ENCODE measurements around the gene SIGLEC15. TPM values are rescaled to one million over a fixed set of nuclear protein-coding genes. Genes with fewer than 3 reads are reported as not detected.
"Not testable (repeated sequence)": the region's sequence is repeated elsewhere in the genome, so short reads cannot be mapped to it uniquely, and the experiment has no call there.

The SIGLEC15 gene
- total and polyA plus RNA-seq, 4 donors = 0.04 to 0.91 (median 0.68) TPM

DNA sequence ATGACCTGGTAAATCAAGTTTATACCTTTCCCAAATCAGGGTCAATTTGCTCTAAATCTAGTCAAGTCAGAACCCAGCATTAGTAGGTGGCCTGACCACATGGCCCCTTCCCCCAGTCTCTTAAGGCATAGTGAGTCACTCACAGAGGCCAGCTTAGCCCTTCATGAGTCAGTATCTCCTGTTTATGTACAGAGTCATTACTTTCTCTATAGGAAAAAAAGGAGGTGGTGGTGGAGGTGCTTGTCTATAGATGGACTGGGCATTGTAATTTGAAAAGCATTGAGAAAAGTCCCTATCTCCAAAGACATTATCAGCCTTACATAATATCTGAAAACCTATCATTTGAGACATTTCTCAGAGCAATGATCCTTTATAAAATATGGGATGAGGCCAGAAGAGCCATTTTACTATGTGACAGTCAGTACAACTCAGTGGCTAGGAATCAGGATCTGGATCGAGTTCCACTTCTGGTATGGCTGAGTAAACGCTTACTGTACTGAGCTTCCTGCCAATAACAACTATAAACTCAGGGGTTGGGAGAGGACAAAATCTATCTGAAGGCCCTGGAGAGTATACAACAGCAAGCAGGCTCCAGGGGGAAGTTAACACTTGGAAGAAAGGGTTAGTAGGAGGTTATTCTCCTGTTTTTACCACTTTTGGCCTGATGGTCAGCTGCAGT, 22.5 kb upstream of the SIGLEC15 start:
- WGBS, 2 donors = 64 to 82% methylated on average over 2 of the region's 2 CpGs
- Histone ChIP-seq H3K9me3 (ENCODE audit: control insufficient read depth in 4 of 4, insufficient read depth in 3 of 4, low read length in 3 of 4) (peaks cover 0 to 4% (median 1%) of the 10 kb centered on the region in 4 donors), H3K9ac (ENCODE audit: insufficient read depth in 1 of 2, low read length in 2 of 2) (no peak overlapping the region), H3K4me1 (ENCODE audit: control insufficient read depth in 5 of 5, insufficient read depth in 5 of 5, low read length in 5 of 5) (no peaks in the 10 kb centered on the region), H3K4me3 (no peak overlapping the region), H3K27me3 (ENCODE audit: control insufficient read depth in 3 of 3, insufficient read depth in 3 of 3, low read length in 2 of 3) (no peaks in the 10 kb centered on the region), H3K36me3 (ENCODE audit: control insufficient read depth in 4 of 4, insufficient read depth in 4 of 4, low read length in 4 of 4) (no peaks in the 10 kb centered on the region), H3K27ac (ENCODE audit: low read depth in 1 of 2, low read length in 1 of 2) (no peak overlapping the region)
- ATAC-seq (ENCODE audit: insufficient read depth, low FRiP score) = no peak
- DNase-seq = no peak
- TF ChIP-seq, protein P1, sequence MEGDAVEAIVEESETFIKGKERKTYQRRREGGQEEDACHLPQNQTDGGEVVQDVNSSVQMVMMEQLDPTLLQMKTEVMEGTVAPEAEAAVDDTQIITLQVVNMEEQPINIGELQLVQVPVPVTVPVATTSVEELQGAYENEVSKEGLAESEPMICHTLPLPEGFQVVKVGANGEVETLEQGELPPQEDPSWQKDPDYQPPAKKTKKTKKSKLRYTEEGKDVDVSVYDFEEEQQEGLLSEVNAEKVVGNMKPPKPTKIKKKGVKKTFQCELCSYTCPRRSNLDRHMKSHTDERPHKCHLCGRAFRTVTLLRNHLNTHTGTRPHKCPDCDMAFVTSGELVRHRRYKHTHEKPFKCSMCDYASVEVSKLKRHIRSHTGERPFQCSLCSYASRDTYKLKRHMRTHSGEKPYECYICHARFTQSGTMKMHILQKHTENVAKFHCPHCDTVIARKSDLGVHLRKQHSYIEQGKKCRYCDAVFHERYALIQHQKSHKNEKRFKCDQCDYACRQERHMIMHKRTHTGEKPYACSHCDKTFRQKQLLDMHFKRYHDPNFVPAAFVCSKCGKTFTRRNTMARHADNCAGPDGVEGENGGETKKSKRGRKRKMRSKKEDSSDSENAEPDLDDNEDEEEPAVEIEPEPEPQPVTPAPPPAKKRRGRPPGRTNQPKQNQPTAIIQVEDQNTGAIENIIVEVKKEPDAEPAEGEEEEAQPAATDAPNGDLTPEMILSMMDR (IDR thresholded peaks at IDR 0.05; ENCODE audit: control extremely low read depth, extremely low read depth) = no peak

DNA sequence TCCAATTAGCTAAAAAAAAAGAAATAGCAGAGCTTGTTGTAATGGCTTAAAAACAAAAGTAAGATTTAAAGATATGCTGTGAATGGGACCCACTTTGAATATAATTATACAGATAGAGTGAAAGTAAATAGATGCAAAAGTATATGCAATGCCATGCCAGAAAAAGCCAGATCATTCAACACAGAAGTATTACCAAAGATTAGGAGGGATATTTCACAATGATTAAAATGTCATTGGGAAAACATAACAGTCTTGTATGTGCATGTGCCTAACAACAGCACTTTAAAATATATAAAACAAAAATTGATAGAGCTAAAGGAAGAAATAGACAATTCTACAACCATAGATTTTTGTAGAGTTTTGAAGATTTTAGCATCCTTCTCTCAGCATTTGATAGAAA, 19.9 kb upstream of the SIGLEC15 start:
- Histone ChIP-seq H3K9me3 (ENCODE audit: control insufficient read depth in 4 of 4, insufficient read depth in 3 of 4, low read length in 3 of 4) (peaks cover 0 to 4% (median 1%) of the 10 kb centered on the region in 4 donors), H3K4me3 (no peak overlapping the region), H3K27me3 (ENCODE audit: control insufficient read depth in 3 of 3, insufficient read depth in 3 of 3, low read length in 2 of 3) (no peaks in the 10 kb centered on the region), H3K9ac (ENCODE audit: insufficient read depth in 1 of 2, low read length in 2 of 2) (no peak overlapping the region), H3K4me1 (ENCODE audit: control insufficient read depth in 5 of 5, insufficient read depth in 5 of 5, low read length in 5 of 5) (no peaks in the 10 kb centered on the region), H3K27ac (ENCODE audit: low read depth in 1 of 2, low read length in 1 of 2) (no peak overlapping the region), H3K36me3 (ENCODE audit: control insufficient read depth in 4 of 4, insufficient read depth in 4 of 4, low read length in 4 of 4) (no peaks in the 10 kb centered on the region)
- no peak for DNase-seq
- TF ChIP-seq, protein P1 (IDR thresholded peaks at IDR 0.05; ENCODE audit: control extremely low read depth, extremely low read depth) = no peak
- ATAC-seq (ENCODE audit: insufficient read depth, low FRiP score) = no peak

DNA sequence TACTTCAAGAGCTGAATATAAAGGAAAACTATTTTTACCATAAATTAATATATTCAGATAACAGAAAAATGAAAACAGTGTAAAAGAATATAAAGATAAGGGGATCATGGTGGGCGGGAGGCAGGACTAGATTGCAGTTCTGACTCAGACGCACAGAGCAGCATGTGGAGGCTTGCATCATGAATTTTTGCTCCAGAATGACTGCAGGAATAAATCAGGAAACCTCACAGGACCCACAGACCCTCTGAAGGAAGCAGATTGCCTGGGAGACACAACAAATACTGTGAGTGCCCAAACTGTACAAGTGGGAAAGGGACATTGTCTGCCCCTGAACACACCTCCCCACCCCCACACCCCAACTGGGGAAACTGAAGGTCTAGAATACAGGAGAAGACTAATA, 19.2 kb upstream of the SIGLEC15 start:
- no peak overlapping the region for H3K9ac ChIP-seq (ENCODE audit: insufficient read depth in 1 of 2, low read length in 2 of 2)
- TF ChIP-seq, protein P1 (IDR thresholded peaks at IDR 0.05; ENCODE audit: control extremely low read depth, extremely low read depth) = no peak
- ATAC-seq (ENCODE audit: insufficient read depth, low FRiP score) = no peak
- no peak overlapping the region for H3K27ac ChIP-seq (ENCODE audit: low read depth in 1 of 2, low read length in 1 of 2)
- no peak for DNase-seq
- H3K4me1 ChIP-seq (ENCODE audit: control insufficient read depth in 5 of 5, insufficient read depth in 5 of 5, low read length in 5 of 5) = no peaks in the 10 kb centered on the region
- 41 to 62% methylated on average over 2 of the region's 2 CpGs for WGBS, 2 donors
- no peak overlapping the region for H3K4me3 ChIP-seq
- H3K36me3 ChIP-seq (ENCODE audit: control insufficient read depth in 4 of 4, insufficient read depth in 4 of 4, low read length in 4 of 4) = no peaks in the 10 kb centered on the region
- H3K9me3 ChIP-seq (ENCODE audit: control insufficient read depth in 4 of 4, insufficient read depth in 3 of 4, low read length in 3 of 4) = peaks cover 0 to 4% (median 1%) of the 10 kb centered on the region in 4 donors
- H3K27me3 ChIP-seq (ENCODE audit: control insufficient read depth in 3 of 3, insufficient read depth in 3 of 3, low read length in 2 of 3) = no peaks in the 10 kb centered on the region

DNA sequence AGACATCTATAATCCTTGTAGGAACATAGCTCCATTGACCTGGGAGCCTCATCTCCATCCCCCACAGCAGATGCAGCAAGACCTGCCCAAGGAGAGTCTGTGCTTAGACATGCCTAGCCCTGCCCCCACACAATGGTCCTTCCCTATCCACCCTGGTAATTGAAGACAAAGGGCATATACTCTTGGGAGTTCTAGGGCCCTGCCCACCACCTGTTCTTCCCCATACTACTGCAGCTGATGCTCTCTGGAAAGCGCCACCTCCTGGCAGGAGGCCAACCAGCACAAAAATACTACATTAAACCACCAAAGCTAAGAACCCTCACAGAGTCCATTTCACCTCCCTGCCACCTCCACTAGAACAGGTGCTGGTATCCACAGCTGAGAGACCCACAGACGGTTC, 18.3 kb upstream of the SIGLEC15 start:
- H3K36me3 ChIP-seq (ENCODE audit: control insufficient read depth in 4 of 4, insufficient read depth in 4 of 4, low read length in 4 of 4); ATAC-seq (ENCODE audit: insufficient read depth, low FRiP score); H3K4me3 ChIP-seq; H3K27ac ChIP-seq (ENCODE audit: low read depth in 1 of 2, low read length in 1 of 2); DNase-seq; H3K4me1 ChIP-seq (ENCODE audit: control insufficient read depth in 5 of 5, insufficient read depth in 5 of 5, low read length in 5 of 5); H3K9ac ChIP-seq (ENCODE audit: insufficient read depth in 1 of 2, low read length in 2 of 2); H3K9me3 ChIP-seq (ENCODE audit: control insufficient read depth in 4 of 4, insufficient read depth in 3 of 4, low read length in 3 of 4); H3K27me3 ChIP-seq (ENCODE audit: control insufficient read depth in 3 of 3, insufficient read depth in 3 of 3, low read length in 2 of 3): not testable (repeated sequence)
- WGBS, 2 donors = 46 to 47% methylated on average over 2 of the region's 2 CpGs

DNA sequence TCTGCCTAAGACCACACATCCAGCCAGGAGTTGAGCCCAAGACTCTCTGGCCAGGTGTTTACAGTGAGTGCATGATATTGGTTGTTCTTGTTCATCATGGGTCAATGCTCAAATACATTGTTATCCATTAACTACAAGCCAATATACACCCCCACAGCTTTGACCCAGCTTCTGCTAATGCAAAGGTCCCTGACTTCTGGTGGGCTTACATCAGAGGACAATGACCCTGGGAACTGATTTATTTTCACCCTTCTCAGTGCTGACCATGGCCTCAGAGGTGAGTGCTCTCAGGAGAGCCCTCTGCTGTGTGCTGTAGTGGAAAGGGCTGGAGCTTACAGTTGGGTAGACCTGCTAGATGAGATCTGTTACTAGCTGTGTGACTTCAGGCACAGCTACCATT, 10.7 kb upstream of the SIGLEC15 start:
- not testable (repeated sequence) for H3K27me3 ChIP-seq (ENCODE audit: control insufficient read depth in 3 of 3, insufficient read depth in 3 of 3, low read length in 2 of 3); H3K9ac ChIP-seq (ENCODE audit: insufficient read depth in 1 of 2, low read length in 2 of 2); DNase-seq; H3K9me3 ChIP-seq (ENCODE audit: control insufficient read depth in 4 of 4, insufficient read depth in 3 of 4, low read length in 3 of 4); H3K36me3 ChIP-seq (ENCODE audit: control insufficient read depth in 4 of 4, insufficient read depth in 4 of 4, low read length in 4 of 4); H3K4me1 ChIP-seq (ENCODE audit: control insufficient read depth in 5 of 5, insufficient read depth in 5 of 5, low read length in 5 of 5); ATAC-seq (ENCODE audit: insufficient read depth, low FRiP score); H3K27ac ChIP-seq (ENCODE audit: low read depth in 1 of 2, low read length in 1 of 2); H3K4me3 ChIP-seq
